HCT116 (cell line): ENCODE data around the gene KLF6. TPM values are rescaled to one million over a fixed set of nuclear protein-coding genes. Genes with fewer than 3 reads are reported as not detected.

ENCODE experiments used
- ATAC-seq: fragments of 200-7000 bp; cut with Tn5 transposase; 2 replicates; pipeline ENCODE4 v1.9.1; 2020; ENCODE audit warnings: mild to moderate bottlenecking, moderate library complexity
- BruUV-seq: library from RNA; stranded (reverse); fragments of 400-500 nt; replicated peaks from 2 replicates; lab custom pipeline; 2021; lab: Mats Ljungman, UMichigan
- CTCF ChIA-PET: fragments of 300-600 bp; sonication (Branson Sonifier 250); formaldehyde crosslinking; loops from one replicate; lab custom pipeline; 2021; ENCODE audit warnings: antibody characterized with exemption; lab: Charles Lee
- POLR2A ChIA-PET: fragments of 300-600, 350-600 bp; sonication (Branson Sonifier 250); formaldehyde crosslinking; loops from one replicate; lab custom pipeline; 2021; ENCODE audit warnings: antibody characterized with exemption; lab: Charles Lee
- RAD21 ChIA-PET, 2 experiments: fragments of 300-600 bp; sonication (Branson Sonifier 250); formaldehyde crosslinking; loops; one replicate each; lab custom pipeline; 2023; ENCODE audit warnings: low total read pairs in 2 of 2; ENCODE audit not compliant: uncharacterized antibody in 2 of 2, unreplicated experiment in 2 of 2, low non-redundant PET in 1 of 2; lab: Charles Lee
- DNase-seq: peaks from one replicate; pipeline ENCODE4 v3.0.0-alpha.2; 2010; ENCODE audit warnings: low read depth, low spot score
- H2AFZ ChIP-seq: fragments of 200-600 bp; shearing (Covaris generic), sonication (generic); 2 replicates; pipeline ENCODE4 v1.6.1; 2017; ENCODE audit warnings: low read depth, mixed run types, mixed read lengths, antibody characterized with exemption, low read length; ENCODE audit not compliant: poor library complexity, severe bottlenecking
- H3K27ac ChIP-seq: 2 replicates; pipeline ENCODE4 v1.5.1; 2012; ENCODE audit warnings: low read depth, low read length
- H3K27me3 ChIP-seq: fragments of 200-600 bp; sonication (generic); 2 replicates; pipeline ENCODE4 v1.6.1; 2016; ENCODE audit warnings: mixed run types, low read length, mixed read lengths; ENCODE audit not compliant: insufficient read depth
- H3K36me3 ChIP-seq, 2 experiments: fragments of 200-500 bp in 1 of 2; fragments of 200-600 bp in 1 of 2; sonication (Bioruptor generic) in 1 of 2; sonication (generic) in 1 of 2; 2 replicates each; pipeline versions ENCODE4 v1.5.1 to v1.6.1; 2014 to 2016; ENCODE audit warnings: low read length in 2 of 2, inconsistent platforms in 1 of 2, mixed read lengths in 1 of 2, mixed run types in 1 of 2; ENCODE audit not compliant: insufficient read depth in 2 of 2, control insufficient read depth in 1 of 2
- H3K4me1 ChIP-seq, 2 experiments: fragments of 200-600 bp in 1 of 2; sonication (generic) in 1 of 2; 2 replicates each; pipeline versions ENCODE4 v1.5.1 to v1.6.1; 2012 to 2017; ENCODE audit warnings: low read length in 2 of 2, inconsistent platforms in 1 of 2, mild to moderate bottlenecking in 1 of 2, mixed read lengths in 1 of 2, mixed run types in 1 of 2, moderate library complexity in 1 of 2; ENCODE audit not compliant: insufficient read depth in 2 of 2, control insufficient read depth in 1 of 2
- H3K4me2 ChIP-seq: fragments of 200-600 bp; sonication (generic); 2 replicates; pipeline ENCODE4 v1.6.1; 2017; ENCODE audit warnings: mixed run types, low read length, mixed read lengths
- H3K4me3 ChIP-seq, 2 experiments: fragments of 200-600 bp in 1 of 2; sonication (generic) in 1 of 2; replicated peaks in 1 of 2; 2 replicates each; pipeline ENCODE4 v1.5.1; 2011 to 2016; ENCODE audit warnings: low read length in 2 of 2, control low read depth in 1 of 2, low read depth in 1 of 2, mild to moderate bottlenecking in 1 of 2, mixed read lengths in 1 of 2, mixed run types in 1 of 2
- H3K79me2 ChIP-seq: fragments of 200-600 bp; sonication (generic); 2 replicates; pipeline ENCODE4 v1.6.1; 2017; ENCODE audit warnings: mild to moderate bottlenecking, mixed run types, low read length, moderate library complexity, mixed read lengths; ENCODE audit not compliant: insufficient read depth
- H3K9ac ChIP-seq: fragments of 200-600 bp; sonication (generic); 2 replicates; pipeline ENCODE4 v1.6.1; 2016; ENCODE audit warnings: low read length, mixed read lengths
- H3K9me2 ChIP-seq: fragments of 200-600 bp; sonication (generic), shearing (Covaris generic); 2 replicates; pipeline ENCODE4 v1.6.1; 2017; ENCODE audit warnings: mixed run types, mild to moderate bottlenecking, moderate library complexity; ENCODE audit not compliant: insufficient read depth
- H3K9me3 ChIP-seq, 2 experiments: fragments of 200-500 bp in 1 of 2; fragments of 200-600 bp in 1 of 2; sonication (Bioruptor generic) in 1 of 2; sonication (generic) in 1 of 2; 2 replicates each; pipeline ENCODE4 v1.6.1; 2014 to 2017; ENCODE audit warnings: low read length in 2 of 2, mixed read lengths in 2 of 2, inconsistent platforms in 1 of 2, low read depth in 1 of 2, mild to moderate bottlenecking in 1 of 2, mixed run types in 1 of 2, moderate library complexity in 1 of 2; ENCODE audit not compliant: control insufficient read depth in 1 of 2, insufficient read depth in 1 of 2
- H4K20me1 ChIP-seq: fragments of 200-600 bp; sonication (generic), shearing (Covaris generic); 2 replicates; pipeline ENCODE4 v1.6.1; 2017; ENCODE audit warnings: mixed run types, mild to moderate bottlenecking, moderate library complexity; ENCODE audit not compliant: insufficient read depth
- ATF3 ChIP-seq: IDR thresholded peaks from 2 replicates; pipeline ENCODE4 v1.6.1; 2012
- CBX3 ChIP-seq: IDR thresholded peaks from 2 replicates; pipeline ENCODE4 v1.6.1; 2012; ENCODE audit warnings: low read depth
- CEBPB ChIP-seq: IDR thresholded peaks from 2 replicates; pipeline ENCODE4 v1.6.1; 2012; ENCODE audit warnings: low read depth
- CTCF ChIP-seq, 3 experiments: fragments of 200-600 bp in 1 of 3; sonication (generic) in 1 of 3; IDR thresholded peaks in 2 of 3; conservative IDR thresholded peaks in 1 of 3; 2 replicates each; pipeline ENCODE4 v1.5.1; 2012 to 2017; ENCODE audit warnings: low read depth in 2 of 3, low read length in 2 of 3, antibody characterized with exemption in 1 of 3, borderline replicate concordance in 1 of 3, control low read depth in 1 of 3, mild to moderate bottlenecking in 1 of 3, mixed read lengths in 1 of 3, mixed run types in 1 of 3, moderate library complexity in 1 of 3; ENCODE audit not compliant: insufficient read depth in 1 of 3
- EGR1 ChIP-seq: IDR thresholded peaks from 2 replicates; pipeline ENCODE4 v1.6.1; 2012; ENCODE audit warnings: low read depth
- EZH2 ChIP-seq: fragments of 200-600 bp; sonication (generic); IDR thresholded peaks from 2 replicates; pipeline ENCODE4 v1.6.1; 2017; ENCODE audit warnings: antibody characterized with exemption, mixed run types
- EZH2phosphoT487 ChIP-seq: fragments of 200-600 bp; IDR thresholded peaks from 2 replicates; pipeline ENCODE4 v1.6.1; 2018; ENCODE audit warnings: antibody characterized with exemption, borderline replicate concordance
- FOSL1 ChIP-seq: IDR thresholded peaks from 2 replicates; pipeline ENCODE4 v1.6.1; 2012; ENCODE audit warnings: low read depth
- JUND ChIP-seq: IDR thresholded peaks from 2 replicates; pipeline ENCODE4 v1.6.1; 2012
- RAD21 ChIP-seq: IDR thresholded peaks from 2 replicates; pipeline ENCODE4 v1.6.1; 2012; ENCODE audit warnings: low read depth, mild to moderate bottlenecking
- REST ChIP-seq: IDR thresholded peaks from 2 replicates; pipeline ENCODE4 v1.6.1; 2012; ENCODE audit warnings: low read depth
- SP1 ChIP-seq: IDR thresholded peaks from 2 replicates; pipeline ENCODE4 v1.6.1; 2012; ENCODE audit warnings: low read depth
- SRF ChIP-seq: IDR thresholded peaks from 2 replicates; pipeline ENCODE4 v1.6.1; 2012; ENCODE audit warnings: low read depth
- YY1 ChIP-seq: IDR thresholded peaks from 2 replicates; pipeline ENCODE4 v1.6.1; 2011; ENCODE audit warnings: low read length, low read depth, moderate library complexity, mild to moderate bottlenecking; ENCODE audit not compliant: insufficient replicate concordance; ENCODE audit errors: extremely low read depth
- ZFX ChIP-seq: fragments of 450-650 bp; IDR thresholded peaks from 2 replicates; pipeline ENCODE4 v1.6.1; 2017
- ZNF274 ChIP-seq: fragments of 200-500 bp; sonication (Bioruptor generic); IDR thresholded peaks from 2 replicates; pipeline ENCODE4 v1.6.1; 2014; ENCODE audit warnings: mild to moderate bottlenecking, low read depth, low read length, inconsistent platforms
- intact Hi-C: fragments of 100-400 bp; cut with micrococcal nuclease; formaldehyde crosslinking; loops from 2 replicates; pipeline ENCODE4 v1.10.0; 2022
- total RNA-seq: library from RNA; stranded (reverse); gene quantifications from one replicate; pipeline ENCODE4 v1.2.1, GENCODE V29; 2021; ENCODE audit not compliant: unreplicated experiment

KLF6 gene
- total RNA-seq, 1 experiment from 2014 or later: 82.2 TPM

GRCh38 chr10:3791974-3792633 is 7.1 kb upstream of the KLF6 start (continued):
- TF ChIP-seq YY1 (no peak), REST (no peak), JUND (no peak), EZH2 (no peak), SP1 (no peak), ZNF274 (no peak)

- POLR2A ChIA-PET: no interaction called here
- RAD21 ChIA-PET: no interaction called here
- no peak overlapping the region for H3K4me3 ChIP-seq
- H3K4me1 ChIP-seq: peaks cover 14 to 30% of the 10 kb centered on the region in 2 experiments
- no peaks in the 10 kb centered on the region for H3K36me3 ChIP-seq
- H2AFZ ChIP-seq: no peak overlapping the region
- no peak overlapping the region for H3K9ac ChIP-seq
- H3K27me3 ChIP-seq: no peaks in the 10 kb centered on the region
- no peaks in the 10 kb centered on the region for H3K9me3 ChIP-seq
- H3K9me2 ChIP-seq: no peaks in the 10 kb centered on the region
- no TSS peak for BruUV-seq
- ATAC-seq: no peak
- DNase-seq: no peak
- no peak overlapping the region for H3K4me2 ChIP-seq
- H4K20me1 ChIP-seq: no peaks in the 10 kb centered on the region
- CTCF ChIA-PET: no interaction called here
- H3K79me2 ChIP-seq: no peaks in the 10 kb centered on the region
- intact Hi-C loops: no loop called here
- H3K27ac ChIP-seq: no peak overlapping the region
- TF ChIP-seq JUND (no peak), CEBPB (no peak), ZFX (no peak), CBX3 (no peak), FOSL1 (no peak), ZNF274 (no peak), EZH2phosphoT487 (no peak), REST (no peak), ATF3 (no peak), EGR1 (no peak), SRF (no peak), YY1 (no peak), RAD21 (no peak), CTCF (IDR thresholded peaks at IDR 0.05 in 2 of 3, conservative IDR thresholded peaks at IDR 0.05 in 1 of 3; ENCODE audit: borderline replicate concordance in 1 of 3, insufficient read depth in 1 of 3, low read depth in 2 of 3, low read length in 2 of 3) (no peak)
These were observed 5.8 kb upstream of the KLF6 start for GRCh38 chr10:3790858-3791257.
